HTR-8/SVneo (cell line): ENCODE measurements around the gene GAGE10.
"Not testable (repeated sequence)": the region's sequence is repeated elsewhere in the genome, so short reads cannot be mapped to it uniquely, and the experiment has no call there.

Experiments
- DNase-seq: peaks from one replicate; pipeline ENCODE4 v3.0.0; 2011; ENCODE audit warnings: low spot score, mixed read lengths; ENCODE audit not compliant: insufficient read length
- FAIRE-seq: peaks from 2 replicates; lab custom pipeline; 2011; peaks lifted over from hg19 to GRCh38; lab: Jason Lieb, UNC

GAGE10 gene

DNA sequence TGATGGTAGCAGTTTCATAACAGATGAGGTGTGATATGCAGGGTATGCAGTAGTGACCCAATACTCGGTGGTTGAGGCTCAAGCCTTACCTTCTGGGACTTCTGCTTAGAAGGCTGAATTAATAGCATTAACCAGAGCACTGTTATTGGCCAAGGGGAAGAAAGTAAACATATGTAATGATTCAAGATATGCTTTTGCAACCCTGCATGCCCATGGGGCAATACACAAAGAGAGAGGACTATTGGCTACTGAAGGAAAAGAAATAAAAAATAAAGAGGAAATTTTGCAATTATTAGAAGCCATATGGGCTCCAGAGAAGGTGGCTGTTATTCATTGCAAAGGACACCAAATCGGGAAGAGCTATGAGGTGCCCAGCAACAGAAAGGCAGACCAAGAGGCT lies 8.7 kb downstream of the GAGE10 start:
- no peak for FAIRE-seq
- no peak for DNase-seq

- FAIRE-seq = no peak
Observed at GRCh38 chrX:49316085-49316484, 12.6 kb downstream of the GAGE10 start.

DNA sequence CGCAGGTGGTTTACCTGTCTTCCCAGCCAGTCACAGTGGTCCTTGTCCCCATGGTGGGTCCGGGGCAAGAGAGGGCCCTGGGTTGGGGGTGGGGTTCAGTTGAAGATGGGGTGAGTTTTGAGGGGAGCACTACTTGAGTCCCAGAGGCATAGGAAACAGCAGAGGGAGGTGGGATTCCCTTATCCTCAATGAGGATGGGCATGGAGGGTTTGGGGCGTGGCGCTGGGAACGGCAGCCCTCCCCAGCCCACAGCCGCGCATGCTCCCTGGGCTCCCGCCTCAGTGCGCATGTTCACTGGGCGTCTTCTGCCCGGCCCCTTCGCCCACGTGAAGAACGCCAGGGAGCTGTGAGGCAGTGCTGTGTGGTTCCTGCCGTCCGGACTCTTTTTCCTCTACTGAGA lies 18.3 kb downstream of the GAGE10 start, which contains the start of gene GAGE12J:
Gene GAGE12J (plus strand): TSS at position 301 of the 400 bp plus-strand sequence. CDS start 1,157 bp downstream, outside the sequence.
- DNase-seq, FAIRE-seq: not testable (repeated sequence)

More at GRCh38 chrX:49316085-49316484, 12.6 kb downstream of the GAGE10 start:
- no peak for DNase-seq

DNA sequence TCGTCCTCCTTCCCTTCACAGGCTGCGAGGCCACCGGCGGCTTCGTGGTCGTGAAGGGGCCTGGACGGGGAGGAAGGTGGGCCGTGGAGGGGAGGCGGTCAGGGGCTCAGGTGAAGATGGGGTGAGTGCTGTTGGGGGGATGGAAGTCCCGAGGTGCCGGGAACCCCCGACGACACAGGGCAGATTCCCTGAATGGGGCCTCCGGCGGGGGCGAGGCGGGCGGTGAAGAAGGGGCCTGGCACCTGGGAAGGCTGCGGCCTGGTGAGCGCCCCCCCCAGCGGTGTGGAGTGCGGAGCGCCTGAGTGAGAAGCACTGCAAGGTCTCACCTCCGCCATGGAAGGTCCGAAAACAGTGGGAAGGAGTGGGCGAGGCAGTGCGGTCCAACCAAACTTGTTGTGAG lies 18.8 kb downstream of the GAGE10 start:
- FAIRE-seq, DNase-seq: not testable (repeated sequence)

- DNase-seq, FAIRE-seq: not testable (repeated sequence)
Observed at GRCh38 chrX:49323735-49324134, 20.3 kb downstream of the GAGE10 start.

DNA sequence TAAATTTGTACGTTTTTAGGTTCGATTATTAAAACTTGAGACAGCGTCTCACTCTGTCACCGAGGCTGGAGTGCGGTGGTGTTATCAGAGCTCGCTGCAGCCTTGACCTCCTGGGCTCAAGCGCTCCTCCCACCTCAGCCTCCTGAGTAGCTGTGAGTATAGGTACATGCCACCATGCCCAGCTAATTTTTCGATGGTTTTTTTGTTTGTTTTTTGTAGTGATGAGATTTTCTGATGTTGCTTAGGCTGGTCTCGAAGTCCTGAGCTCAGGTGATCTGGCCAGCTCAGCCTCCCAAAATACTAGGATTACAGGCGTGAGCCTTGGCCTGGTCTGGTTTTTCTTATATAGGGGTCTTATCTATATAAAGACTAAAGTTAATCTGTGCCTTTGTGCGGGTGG lies 27.0 kb downstream of the GAGE10 start:
- FAIRE-seq, DNase-seq: not testable (repeated sequence)

GRCh38 chrX:49331282-49331681 lies 27.8 kb downstream of the GAGE10 start, which contains the start of gene GAGE13:
TSS of gene GAGE13 (plus strand) at chrX:49331582. CDS start at chrX:49332738, 1,156 bp downstream.
- not testable (repeated sequence) for FAIRE-seq, DNase-seq

DNA sequence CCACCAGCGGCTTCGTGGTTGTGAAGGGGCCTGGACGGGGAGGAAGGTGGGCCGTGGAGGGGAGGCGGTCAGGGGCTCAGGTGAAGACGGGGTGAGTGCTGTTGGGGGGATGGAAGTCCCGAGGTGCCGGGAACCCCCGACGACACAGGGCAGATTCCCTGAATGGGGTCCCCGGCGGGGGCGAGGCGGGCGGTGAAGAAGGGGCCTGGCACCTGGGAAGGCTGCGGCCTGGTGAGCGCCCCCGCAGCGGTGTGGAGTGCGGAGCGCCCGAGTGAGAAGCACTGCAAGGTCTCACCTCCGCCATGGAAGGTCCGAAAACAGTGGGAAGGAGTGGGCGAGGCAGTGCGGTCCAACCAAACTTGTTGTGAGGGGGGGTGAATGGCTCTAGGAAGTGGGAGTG lies 28.4 kb downstream of the GAGE10 start:
- not testable (repeated sequence) for DNase-seq, FAIRE-seq

- not testable (repeated sequence) for DNase-seq, FAIRE-seq
Observed at GRCh38 chrX:49341449-49341848, 38.0 kb downstream of the GAGE10 start.

DNA sequence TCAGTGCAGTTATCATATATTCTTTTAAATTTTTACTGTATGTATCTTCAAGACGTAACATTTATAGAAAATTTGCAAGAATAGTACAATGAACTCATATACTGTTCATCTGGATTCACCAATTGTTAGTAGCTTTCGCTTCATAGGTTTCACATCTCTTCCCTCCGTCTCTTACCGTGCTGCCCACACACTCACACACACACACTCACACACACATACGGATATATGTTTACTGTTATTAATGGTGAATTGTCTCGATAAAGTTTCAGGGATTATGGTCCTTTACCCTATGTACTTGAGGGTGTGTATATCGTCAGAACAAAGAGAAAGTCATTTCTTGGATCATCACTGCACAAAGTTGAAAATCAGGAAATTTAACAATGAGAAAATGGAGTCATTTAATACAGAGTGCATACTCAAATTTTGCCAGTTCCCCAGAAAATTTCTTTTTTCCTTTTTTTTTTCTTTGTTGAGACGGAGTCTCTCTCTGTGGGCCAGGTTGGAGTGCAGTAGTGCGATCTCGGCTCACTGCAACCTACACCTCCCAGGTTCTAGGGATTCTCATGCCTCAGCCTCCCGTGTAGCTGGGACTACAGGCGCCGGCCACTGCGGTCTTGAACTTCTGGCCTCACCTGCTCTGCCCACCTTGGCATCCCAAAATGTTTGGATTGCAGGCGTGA lies 41.2 kb downstream of the GAGE10 start:
- DNase-seq, FAIRE-seq: not testable (repeated sequence)

GRCh38 chrX:49345402-49345801 lies 42.0 kb downstream of the GAGE10 start:
- DNase-seq, FAIRE-seq: not testable (repeated sequence)

DNA sequence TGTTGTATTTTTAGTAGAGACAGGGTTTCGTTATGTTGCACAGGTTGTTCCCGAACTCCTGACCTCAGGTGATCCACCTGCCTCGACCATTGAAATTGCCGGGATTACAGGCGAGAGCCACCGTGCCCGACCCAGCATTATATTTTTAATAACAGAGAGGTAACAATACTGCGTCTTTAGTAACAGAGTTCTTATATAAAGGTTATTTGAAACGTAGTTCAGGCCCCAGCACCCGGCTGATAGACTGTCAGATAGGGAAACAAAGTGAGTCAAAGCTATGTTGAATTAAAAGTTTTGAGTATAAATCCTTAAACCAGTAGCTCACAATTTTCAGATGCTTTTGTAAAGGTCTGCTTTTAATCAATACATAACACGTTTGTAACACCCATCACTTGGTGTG lies 42.7 kb downstream of the GAGE10 start:
- DNase-seq, FAIRE-seq: not testable (repeated sequence)
